ENCODE results near the gene CNTN4.
"Not testable (repeated sequence)": the region's sequence is repeated elsewhere in the genome, so short reads cannot be mapped to it uniquely, and the experiment has no call there.

The CNTN4 gene

GRCh38 chr3:2784627-2785026, 686.0 kb downstream of the CNTN4 start:
- DNase-seq (ENCODE audit: low read depth, low spot score) = no peak

DNA sequence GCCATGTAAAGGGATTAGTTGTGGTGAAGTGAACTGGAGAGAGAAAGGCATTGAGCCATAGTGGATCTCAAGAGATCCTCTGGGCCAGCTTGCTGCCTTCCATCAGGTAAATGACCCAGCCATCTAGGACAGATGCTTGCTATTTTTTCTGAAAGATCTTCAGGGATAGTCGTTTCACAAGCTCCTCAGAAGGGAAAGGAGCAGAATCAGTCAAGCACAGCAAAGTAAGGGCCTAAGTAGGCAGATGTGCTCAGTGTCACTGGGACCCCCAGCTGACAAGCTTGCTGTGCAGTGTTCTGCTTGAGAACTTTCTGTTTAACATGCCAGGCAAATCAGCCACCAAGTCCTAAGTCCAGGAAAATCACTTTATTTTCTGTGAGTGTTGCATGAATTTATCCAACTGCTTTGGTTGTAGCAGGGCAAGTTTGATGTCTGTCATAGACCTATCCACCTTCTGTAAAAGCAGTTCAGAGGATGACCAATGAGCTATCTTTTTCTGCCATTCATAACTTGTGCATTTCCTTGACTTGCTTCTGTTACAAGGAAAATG, 691.7 kb downstream of the CNTN4 start:
- DNase-seq (ENCODE audit: low read depth, low spot score) = no peak

- no peak for DNase-seq (ENCODE audit: low read depth, low spot score)
Observed at GRCh38 chr3:2792432-2792831, 693.8 kb downstream of the CNTN4 start.

GRCh38 chr3:2793987-2794386, 695.3 kb downstream of the CNTN4 start:
- no peak for DNase-seq (ENCODE audit: low read depth, low spot score)

DNA sequence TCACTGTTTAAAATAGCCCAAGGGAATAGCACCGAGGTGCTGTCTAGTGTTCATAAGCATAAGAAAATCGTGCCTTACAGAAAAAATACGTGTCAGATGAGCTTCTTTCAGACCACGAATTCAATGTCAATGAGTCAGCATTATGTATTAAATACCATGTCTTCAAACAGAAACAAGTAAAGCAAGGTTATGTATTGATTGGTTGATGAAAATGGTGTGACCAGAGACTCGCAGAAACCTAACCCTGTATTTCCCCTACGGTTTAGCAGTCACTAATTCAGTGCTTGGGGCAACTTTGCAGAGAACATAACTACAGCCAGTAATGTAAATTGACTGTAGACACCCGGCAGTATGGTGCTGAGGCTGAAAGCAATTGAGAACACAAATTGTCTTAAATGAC, 703.8 kb downstream of the CNTN4 start:
- DNase-seq (ENCODE audit: low read depth, low spot score) = no peak

- DNase-seq (ENCODE audit: low read depth, low spot score) = no peak
Observed at GRCh38 chr3:2807514-2807913, 708.8 kb downstream of the CNTN4 start.

DNA sequence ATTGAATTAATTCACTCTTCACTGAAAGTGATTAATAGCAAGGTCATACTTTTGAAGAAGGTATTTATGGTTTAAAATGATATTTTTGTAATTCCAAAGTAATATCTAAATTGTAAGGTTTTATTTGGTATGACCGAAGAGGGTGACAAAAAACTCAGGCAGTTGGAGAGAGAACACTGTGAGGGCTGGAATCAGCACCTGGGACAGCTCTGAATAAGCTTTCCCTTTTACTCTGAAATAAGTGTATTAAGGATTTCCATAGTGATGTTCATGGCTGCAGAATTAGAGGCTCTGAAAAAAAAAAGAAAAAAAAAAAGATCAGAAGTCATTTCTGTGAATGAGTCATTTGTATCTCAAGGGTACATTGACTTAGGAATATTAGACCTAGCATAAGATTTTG, 712.1 kb downstream of the CNTN4 start:
- DNase-seq (ENCODE audit: low read depth, low spot score) = no peak

DNA sequence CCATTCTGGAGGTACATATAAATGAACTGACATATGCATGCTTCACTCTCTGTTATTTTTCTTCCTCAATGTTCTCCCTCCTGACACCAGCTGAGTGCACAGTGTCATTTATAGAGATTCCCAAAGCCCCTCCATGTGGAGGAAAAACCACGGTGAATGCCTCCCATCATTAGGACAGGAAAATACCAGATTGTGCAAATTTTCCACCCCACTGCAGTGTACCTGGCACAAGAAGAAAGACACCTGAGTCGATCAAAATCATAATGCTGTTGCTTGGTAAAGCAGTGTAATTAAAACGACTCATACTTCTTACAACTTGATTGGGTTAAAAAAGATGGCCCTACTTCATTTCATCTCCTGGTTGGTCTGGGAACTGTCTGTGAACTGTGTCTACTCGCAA, 720.9 kb downstream of the CNTN4 start:
- DNase-seq (ENCODE audit: low read depth, low spot score) = no peak

DNA sequence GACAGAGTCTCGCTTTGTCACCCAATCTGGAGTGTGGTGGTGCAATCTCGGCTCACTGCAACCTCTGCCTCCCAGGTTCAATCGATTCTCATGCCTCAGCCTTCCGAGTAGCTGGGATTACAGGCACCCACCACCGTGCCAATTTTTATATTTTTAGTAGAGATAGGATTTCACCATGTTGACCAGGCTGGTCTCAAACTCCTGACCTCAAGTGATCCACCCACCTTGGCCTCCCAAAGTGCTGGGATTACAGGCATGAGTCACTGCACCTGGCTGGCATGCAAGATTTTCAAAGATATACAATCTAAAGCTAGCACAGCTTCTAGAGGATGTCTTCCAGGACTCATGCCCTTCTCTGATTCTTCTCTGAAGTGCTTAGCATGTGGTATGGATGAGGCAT, 722.3 kb downstream of the CNTN4 start:
- not testable (repeated sequence) for DNase-seq (ENCODE audit: low read depth, low spot score)

DNA sequence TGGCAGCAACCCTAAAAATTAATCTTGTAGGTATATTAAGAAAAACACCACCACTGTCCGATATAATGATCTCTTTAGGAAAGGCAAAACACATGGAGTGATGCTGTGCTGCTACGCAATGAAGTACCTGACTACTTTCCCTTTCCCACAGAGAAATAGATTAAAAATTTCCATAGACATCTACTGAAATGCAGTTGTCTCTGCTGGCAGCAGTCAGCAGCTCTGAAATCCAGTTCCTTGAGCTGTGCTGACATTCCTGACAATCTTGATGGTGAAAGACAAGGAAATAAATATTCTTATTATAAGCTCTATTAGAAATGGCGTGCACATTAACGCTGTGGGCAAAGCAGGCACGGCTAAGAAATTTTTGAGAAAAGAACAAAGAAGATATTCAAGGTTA, 723.9 kb downstream of the CNTN4 start:
- DNase-seq (ENCODE audit: low read depth, low spot score) = no peak

- no peak for DNase-seq (ENCODE audit: low read depth, low spot score)
Observed at GRCh38 chr3:2823031-2823430, 724.4 kb downstream of the CNTN4 start.

DNA sequence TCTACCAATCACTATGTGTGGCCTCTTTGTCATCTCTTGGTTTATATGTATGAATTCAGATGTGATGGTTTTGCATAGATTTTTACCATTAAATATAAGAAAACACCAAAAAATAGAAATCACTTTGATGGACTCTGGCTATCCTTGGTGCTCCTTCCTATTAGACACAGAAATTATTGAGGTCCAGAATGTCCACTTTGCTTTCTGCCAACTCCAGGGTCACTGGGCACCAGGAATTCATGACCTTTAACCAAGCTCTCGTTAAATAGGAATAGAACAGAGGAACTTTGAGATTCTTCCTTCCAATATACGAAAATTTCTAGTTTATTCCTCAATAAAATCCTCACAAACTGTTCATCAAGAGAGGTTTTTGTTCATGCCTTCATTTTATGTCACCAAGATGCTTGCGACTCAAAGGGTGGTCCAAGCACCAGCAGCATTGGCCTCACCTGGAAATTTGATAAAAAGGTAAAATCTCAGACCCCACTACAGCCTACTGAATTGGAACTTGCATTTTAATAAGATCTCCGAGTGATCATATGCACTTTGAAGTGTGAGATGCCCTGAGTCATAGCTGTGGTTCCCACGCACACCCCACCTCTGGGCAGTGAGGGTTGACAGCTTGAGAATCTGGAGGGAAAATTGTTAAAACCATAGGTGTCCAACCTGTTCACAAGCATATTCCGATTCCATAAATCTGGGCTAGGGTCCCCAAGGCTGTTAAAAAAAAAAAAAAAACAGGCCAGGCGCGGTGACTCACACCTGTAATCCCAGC, 725.0 kb downstream of the CNTN4 start:
- DNase-seq (ENCODE audit: low read depth, low spot score) = no peak

- DNase-seq (ENCODE audit: low read depth, low spot score) = no peak
Observed at GRCh38 chr3:2826036-2826435, 727.4 kb downstream of the CNTN4 start.

DNA sequence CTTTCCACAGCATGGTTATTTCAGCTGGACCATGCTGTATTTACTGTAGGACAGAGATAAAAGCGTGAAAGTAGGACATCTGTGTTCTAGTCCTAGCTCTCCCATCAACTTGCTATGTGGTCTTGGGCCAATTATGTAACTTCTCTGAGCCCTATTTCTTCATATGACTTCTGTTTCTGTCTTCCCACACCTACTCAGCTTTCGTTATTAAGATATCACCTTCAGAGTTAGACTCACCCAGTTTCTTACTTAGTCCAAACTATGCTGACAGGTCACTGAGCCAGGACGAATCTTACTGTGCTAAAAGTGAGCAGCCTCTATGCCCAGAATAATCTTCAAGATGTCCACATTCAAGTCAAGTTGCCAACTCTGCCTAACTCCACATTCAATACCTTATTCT, 727.8 kb downstream of the CNTN4 start:
- no peak for DNase-seq (ENCODE audit: low read depth, low spot score)

GRCh38 chr3:2837239-2837638, 738.6 kb downstream of the CNTN4 start:
- no peak for DNase-seq (ENCODE audit: low read depth, low spot score)

GRCh38 chr3:2837910-2838309, 739.2 kb downstream of the CNTN4 start:
- no peak for DNase-seq (ENCODE audit: low read depth, low spot score)

DNA sequence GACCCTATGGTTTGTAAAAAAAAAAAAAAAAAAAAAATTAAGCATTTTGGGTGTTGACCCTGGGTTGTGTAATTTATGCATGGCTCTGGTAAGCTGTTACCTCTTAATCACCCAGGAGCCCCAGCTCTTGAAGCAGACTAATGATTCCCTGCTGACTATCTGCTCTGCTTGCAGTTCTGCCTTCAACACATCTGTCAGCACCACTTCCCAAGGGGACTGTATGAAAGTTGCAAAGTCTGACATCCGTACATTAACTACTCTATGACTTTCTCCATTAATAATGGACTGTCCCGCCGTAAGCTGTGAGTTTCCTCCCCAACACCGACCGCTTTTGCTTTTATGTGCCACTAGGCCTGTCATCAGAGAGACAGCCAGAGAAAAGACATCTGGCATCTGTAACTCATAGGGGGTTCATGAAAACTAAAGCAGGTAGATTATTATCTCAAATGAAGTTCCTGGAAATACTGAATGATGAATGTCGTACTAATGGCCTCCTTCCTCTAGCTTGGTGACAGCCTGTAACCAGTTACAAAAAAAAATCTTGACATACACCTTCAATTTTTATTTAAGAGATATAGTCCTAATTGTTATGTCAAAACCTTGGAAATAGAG, 740.0 kb downstream of the CNTN4 start:
- no peak for DNase-seq (ENCODE audit: low read depth, low spot score)

DNA sequence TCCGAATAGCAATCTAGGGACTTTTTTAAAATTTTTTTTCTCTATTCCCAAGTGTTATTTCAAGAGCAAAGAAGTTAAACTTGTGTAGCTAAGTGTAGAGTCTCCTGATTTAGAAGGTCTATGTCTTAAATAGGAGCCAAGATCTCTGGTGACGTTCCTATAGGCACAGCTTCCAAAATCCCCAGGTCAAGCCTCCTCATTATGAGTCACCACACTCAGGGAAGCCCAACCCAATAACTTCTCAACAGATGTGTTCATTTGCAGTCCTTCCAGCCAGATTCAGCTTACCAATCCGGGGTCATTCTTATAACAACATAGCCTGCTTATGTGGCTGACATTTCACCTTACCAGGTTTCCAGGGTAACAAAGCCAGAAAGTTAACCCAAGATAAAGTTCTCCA, 741.2 kb downstream of the CNTN4 start:
- no peak for DNase-seq (ENCODE audit: low read depth, low spot score)

GRCh38 chr3:2847062-2847841, 748.6 kb downstream of the CNTN4 start:
- DNase-seq (ENCODE audit: low read depth, low spot score) = no peak

GRCh38 chr3:2849092-2849491, 750.4 kb downstream of the CNTN4 start:
- no peak for DNase-seq (ENCODE audit: low read depth, low spot score)

DNA sequence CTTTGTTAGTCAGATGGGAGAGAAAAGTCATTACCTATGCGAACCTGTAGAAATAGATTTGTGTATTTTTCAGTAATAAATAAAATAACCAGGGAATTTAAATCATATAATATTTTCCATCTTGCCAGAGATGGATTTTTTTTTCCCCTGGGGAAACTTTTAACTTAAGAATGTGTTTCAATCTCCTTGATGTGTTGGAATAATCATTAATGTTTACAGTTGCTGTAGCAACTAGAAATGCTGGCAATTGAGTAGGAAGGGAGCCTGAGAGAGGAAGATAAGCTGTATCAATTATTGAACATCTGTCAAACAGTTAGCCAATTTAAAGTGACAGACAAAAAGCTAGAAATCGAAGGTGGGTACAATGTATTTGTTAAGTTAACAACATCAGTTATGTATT, 752.0 kb downstream of the CNTN4 start:
- no peak for DNase-seq (ENCODE audit: low read depth, low spot score)

- DNase-seq (ENCODE audit: low read depth, low spot score) = no peak
Observed at GRCh38 chr3:2851361-2851760, 752.7 kb downstream of the CNTN4 start.
